Activated CD4-positive, alpha-beta memory T cell treated with anti-CD3 and anti-CD28 coated beads, Interleukin-2, amount 10 ng/mL, durations not matched to agents 7 days and 5 days (primary cell): ENCODE results near the gene INPP4B. TPM values are rescaled to one million over a fixed set of nuclear protein-coding genes. Genes with fewer than 3 reads are reported as not detected.

Experiments
- CTCF ChIA-PET: fragments of 350-600 bp; sonication (Branson Sonifier 250); formaldehyde crosslinking; loops from one replicate; lab custom pipeline; 2021; ENCODE audit warnings: antibody characterized with exemption, inconsistent platforms; lab: Charles Lee
- POLR2A ChIA-PET: fragments of 350-600 bp; sonication (Branson Sonifier 250); formaldehyde crosslinking; loops from one replicate; lab custom pipeline; 2021; ENCODE audit warnings: antibody characterized with exemption; lab: Charles Lee
- DNase-seq: peaks from one replicate; pipeline ENCODE4 v3.0.0-alpha.2; 2020
- H3K27ac Mint-ChIP-seq: one replicate; pipeline ENCODE4 v1.8.0; 2021; ENCODE audit warnings: mild to moderate bottlenecking, mixed read lengths
- H3K27me3 Mint-ChIP-seq: one replicate; pipeline ENCODE4 v1.8.0; 2021; ENCODE audit warnings: mixed read lengths
- H3K36me3 Mint-ChIP-seq: one replicate; pipeline ENCODE4 v1.8.0; 2021; ENCODE audit warnings: low read depth, mixed read lengths
- H3K4me1 Mint-ChIP-seq: one replicate; pipeline ENCODE4 v1.8.0; 2021; ENCODE audit warnings: mixed read lengths
- H3K4me3 Mint-ChIP-seq: one replicate; pipeline ENCODE4 v1.8.0; 2021; ENCODE audit warnings: mild to moderate bottlenecking, mixed read lengths
- H3K9me3 Mint-ChIP-seq: one replicate; pipeline ENCODE4 v1.8.0; 2021; ENCODE audit warnings: mixed read lengths
- total RNA-seq, 2 experiments: library from RNA; stranded (reverse); gene quantifications; one replicate each; pipeline ENCODE4 v1.2.3, GENCODE V29; 2021

Gene INPP4B
- total RNA-seq, 2 experiments from 2014 or later = 44.6 to 46.9 TPM

GRCh38 chr4:142202404-142203332, 643.4 kb downstream of the INPP4B start:
- DNase-seq = no peak
- Mint-ChIP-seq H3K9me3 (no peaks in the 10 kb centered on the region), H3K4me3 (no peak overlapping the region), H3K27ac (no peak overlapping the region), H3K27me3 (no peaks in the 10 kb centered on the region), H3K36me3 (peaks cover 25% of the 10 kb centered on the region), H3K4me1 (no peaks in the 10 kb centered on the region)
- POLR2A ChIA-PET = no interaction called here
- CTCF ChIA-PET = interaction anchor here (0.6 kb wide), 1 partner anchor 491 kb away, joined by 3 read pairs; no protein-coding TSS in a partner anchor

GRCh38 chr4:142201041-142201440, 645.1 kb downstream of the INPP4B start:
- Mint-ChIP-seq H3K27ac (no peak overlapping the region), H3K27me3 (no peaks in the 10 kb centered on the region)

GRCh38 chr4:142194905-142195304, 651.2 kb downstream of the INPP4B start:
- ChIA-PET POLR2A (no interaction called here), CTCF (no interaction called here)
- Mint-ChIP-seq H3K27ac (no peak overlapping the region), H3K4me3 (no peak overlapping the region), H3K36me3 (peaks cover 34% of the 10 kb centered on the region), H3K27me3 (no peaks in the 10 kb centered on the region), H3K4me1 (no peaks in the 10 kb centered on the region), H3K9me3 (no peaks in the 10 kb centered on the region)
- DNase-seq = no peak

More at GRCh38 chr4:142201041-142201440, 645.1 kb downstream of the INPP4B start:
- Mint-ChIP-seq H3K4me3 (no peak overlapping the region), H3K9me3 (no peaks in the 10 kb centered on the region), H3K4me1 (no peaks in the 10 kb centered on the region), H3K36me3 (peaks cover 21% of the 10 kb centered on the region)
- no peak for DNase-seq
- ChIA-PET CTCF (no interaction called here), POLR2A (no interaction called here)

- DNase-seq = no peak
- ChIA-PET POLR2A (no interaction called here), CTCF (no interaction called here)
- Mint-ChIP-seq H3K4me3 (no peak overlapping the region), H3K27ac (no peak overlapping the region), H3K4me1 (no peaks in the 10 kb centered on the region), H3K9me3 (no peaks in the 10 kb centered on the region), H3K36me3 (peaks cover 34% of the 10 kb centered on the region), H3K27me3 (no peaks in the 10 kb centered on the region)
These were observed 654.2 kb downstream of the INPP4B start for GRCh38 chr4:142191901-142192300.

GRCh38 chr4:142181021-142181420, 665.1 kb downstream of the INPP4B start:
- POLR2A ChIA-PET = no interaction called here
- no peak overlapping the region for H3K27ac Mint-ChIP-seq
- H3K36me3 Mint-ChIP-seq = peaks cover 34% of the 10 kb centered on the region

GRCh38 chr4:142169216-142169615, 676.9 kb downstream of the INPP4B start:
- ChIA-PET CTCF (no interaction called here), POLR2A (no interaction called here)
- Mint-ChIP-seq H3K27ac (no peak overlapping the region), H3K36me3 (peaks cover 54% of the 10 kb centered on the region), H3K4me3 (no peak overlapping the region), H3K27me3 (no peaks in the 10 kb centered on the region), H3K4me1 (peaks cover 9% of the 10 kb centered on the region), H3K9me3 (no peaks in the 10 kb centered on the region)
- no peak for DNase-seq

More at GRCh38 chr4:142181021-142181420, 665.1 kb downstream of the INPP4B start:
- H3K4me1 Mint-ChIP-seq = no peaks in the 10 kb centered on the region
- no peak overlapping the region for H3K4me3 Mint-ChIP-seq
- no peak for DNase-seq
- H3K9me3 Mint-ChIP-seq = no peaks in the 10 kb centered on the region
- H3K27me3 Mint-ChIP-seq = no peaks in the 10 kb centered on the region
- CTCF ChIA-PET = no interaction called here

GRCh38 chr4:142168181-142168580, 677.9 kb downstream of the INPP4B start:
- peaks cover 8% of the 10 kb centered on the region for H3K4me1 Mint-ChIP-seq
- CTCF ChIA-PET = no interaction called here
- H3K27me3 Mint-ChIP-seq = no peaks in the 10 kb centered on the region
- H3K9me3 Mint-ChIP-seq = no peaks in the 10 kb centered on the region
- no peak overlapping the region for H3K4me3 Mint-ChIP-seq
- POLR2A ChIA-PET = no interaction called here
- DNase-seq = no peak
- peaks cover 59% of the 10 kb centered on the region for H3K36me3 Mint-ChIP-seq
- H3K27ac Mint-ChIP-seq = no peak overlapping the region

GRCh38 chr4:142164767-142165500, 681.2 kb downstream of the INPP4B start:
- POLR2A ChIA-PET = no interaction called here
- Mint-ChIP-seq H3K36me3 (peaks cover 49% of the 10 kb centered on the region), H3K4me1 (peaks cover 8% of the 10 kb centered on the region), H3K4me3 (no peak overlapping the region), H3K27me3 (no peaks in the 10 kb centered on the region), H3K27ac (no peak overlapping the region), H3K9me3 (no peaks in the 10 kb centered on the region)
- CTCF ChIA-PET = no interaction called here
- DNase-seq = no peak

- Mint-ChIP-seq H3K36me3 (peaks cover 52% of the 10 kb centered on the region), H3K4me1 (peaks cover 8% of the 10 kb centered on the region), H3K4me3 (no peak overlapping the region), H3K27ac (no peak overlapping the region), H3K9me3 (no peaks in the 10 kb centered on the region), H3K27me3 (no peaks in the 10 kb centered on the region)
- CTCF ChIA-PET = no interaction called here
- DNase-seq = no peak
- POLR2A ChIA-PET = no interaction called here
These were observed 685.0 kb downstream of the INPP4B start for GRCh38 chr4:142161086-142161485.

- no peaks in the 10 kb centered on the region for H3K27me3 Mint-ChIP-seq
- CTCF ChIA-PET = no interaction called here
- peaks cover 52% of the 10 kb centered on the region for H3K36me3 Mint-ChIP-seq
These were observed 685.6 kb downstream of the INPP4B start for GRCh38 chr4:142160509-142160908.

GRCh38 chr4:142158980-142159379, 687.1 kb downstream of the INPP4B start:
- ChIA-PET POLR2A (no interaction called here), CTCF (no interaction called here)
- H3K27me3 Mint-ChIP-seq = no peaks in the 10 kb centered on the region
- H3K27ac Mint-ChIP-seq = no peak overlapping the region
- H3K4me1 Mint-ChIP-seq = no peaks in the 10 kb centered on the region
- H3K36me3 Mint-ChIP-seq = peaks cover 51% of the 10 kb centered on the region
- DNase-seq = no peak
- H3K4me3 Mint-ChIP-seq = no peak overlapping the region
- no peaks in the 10 kb centered on the region for H3K9me3 Mint-ChIP-seq

More at GRCh38 chr4:142160509-142160908, 685.6 kb downstream of the INPP4B start:
- Mint-ChIP-seq H3K9me3 (no peaks in the 10 kb centered on the region), H3K4me1 (peaks cover 6% of the 10 kb centered on the region), H3K4me3 (no peak overlapping the region), H3K27ac (no peak overlapping the region)
- no peak for DNase-seq
- POLR2A ChIA-PET = no interaction called here

GRCh38 chr4:142156256-142156655, 689.8 kb downstream of the INPP4B start:
- DNase-seq = no peak
- H3K9me3 Mint-ChIP-seq = no peaks in the 10 kb centered on the region
- no peak overlapping the region for H3K4me3 Mint-ChIP-seq
- ChIA-PET POLR2A (no interaction called here), CTCF (no interaction called here)
- no peak overlapping the region for H3K27ac Mint-ChIP-seq
- H3K36me3 Mint-ChIP-seq = peaks cover 46% of the 10 kb centered on the region
- no peaks in the 10 kb centered on the region for H3K4me1 Mint-ChIP-seq
- no peaks in the 10 kb centered on the region for H3K27me3 Mint-ChIP-seq

- H3K4me3 Mint-ChIP-seq = no peak overlapping the region
- no peak for DNase-seq
- ChIA-PET CTCF (no interaction called here), POLR2A (no interaction called here)
- no peaks in the 10 kb centered on the region for H3K4me1 Mint-ChIP-seq
- H3K27me3 Mint-ChIP-seq = no peaks in the 10 kb centered on the region
- H3K27ac Mint-ChIP-seq = no peak overlapping the region
- peaks cover 45% of the 10 kb centered on the region for H3K36me3 Mint-ChIP-seq
- no peaks in the 10 kb centered on the region for H3K9me3 Mint-ChIP-seq
These were observed 690.8 kb downstream of the INPP4B start for GRCh38 chr4:142155347-142155746.
